Karpas-422 (cell line): ENCODE results near the gene SLC6A3. TPM values are rescaled to one million over a fixed set of nuclear protein-coding genes. Genes with fewer than 3 reads are reported as not detected.
A peak's percentile ranks its signal among the peaks of the same experiment; 100 is the strongest.

Experiments
- DNase-seq: peaks from one replicate; pipeline ENCODE4 v3.0.0-alpha.2; 2015
- H2AFZ ChIP-seq: fragments of 200-600 bp; sonication (generic); 2 replicates; pipeline ENCODE4 v1.6.1; 2014; ENCODE audit warnings: antibody characterized with exemption, low read length, mixed read lengths
- H3K27ac ChIP-seq: fragments of 200-600 bp; sonication (generic); 2 replicates; pipeline ENCODE4 v1.5.1; 2014; ENCODE audit warnings: mild to moderate bottlenecking, low read length, moderate library complexity
- H3K27me3 ChIP-seq: fragments of 200-600 bp; sonication (generic); 2 replicates; pipeline ENCODE4 v1.6.1; 2014; ENCODE audit warnings: low read length, mixed read lengths
- H3K36me3 ChIP-seq: fragments of 200-600 bp; sonication (generic); 2 replicates; pipeline ENCODE4 v1.6.1; 2014; ENCODE audit warnings: low read length, mixed read lengths; ENCODE audit not compliant: insufficient read depth
- H3K4me1 ChIP-seq: fragments of 200-600 bp; sonication (generic); 2 replicates; pipeline ENCODE4 v1.6.1; 2014; ENCODE audit warnings: mild to moderate bottlenecking, low read length, mixed read lengths
- H3K4me2 ChIP-seq: fragments of 200-600 bp; sonication (generic); 2 replicates; pipeline ENCODE4 v1.6.1; 2014; ENCODE audit warnings: low read length, low read depth, mild to moderate bottlenecking; ENCODE audit not compliant: poor library complexity, severe bottlenecking
- H3K4me3 ChIP-seq: fragments of 200-600 bp; sonication (generic); 2 replicates; pipeline ENCODE4 v1.5.1; 2014; ENCODE audit warnings: mild to moderate bottlenecking, antibody characterized with exemption, low read length, mixed read lengths
- H3K79me2 ChIP-seq: fragments of 200-600 bp; sonication (generic); 2 replicates; pipeline ENCODE4 v1.6.1; 2014; ENCODE audit warnings: mild to moderate bottlenecking, low read length, mixed read lengths
- H3K9ac ChIP-seq: fragments of 200-600 bp; sonication (generic); 2 replicates; pipeline ENCODE4 v1.6.0; 2014; ENCODE audit warnings: low read length
- H3K9me2 ChIP-seq: fragments of 200-600 bp; sonication (generic), shearing (Covaris generic); replicated peaks from 2 replicates; pipeline ENCODE4 v1.6.0; 2014; ENCODE audit warnings: mild to moderate bottlenecking, low read length, moderate library complexity; ENCODE audit not compliant: insufficient read depth
- H3K9me3 ChIP-seq: fragments of 300-700, 200-600 bp; sonication (generic); 2 replicates; pipeline ENCODE4 v1.6.1; 2014; ENCODE audit warnings: low read length, mixed read lengths
- H4K20me1 ChIP-seq: fragments of 200-600 bp; sonication (generic); 2 replicates; pipeline ENCODE4 v1.6.1; 2014; ENCODE audit warnings: mild to moderate bottlenecking, antibody characterized with exemption, low read length, low read depth; ENCODE audit not compliant: insufficient read depth
- total RNA-seq: library from RNA; depleted of rRNA; stranded (reverse); fragments of >200 nt; shearing (Covaris generic); gene quantifications from 2 replicates; pipeline ENCODE4 v1.2.3, GENCODE V29; 2014; ENCODE audit warnings: low replicate concordance

Gene SLC6A3
- total RNA-seq, 1 experiment from 2014 or later, result not detected

- no peaks in the 10 kb centered on the region for H3K9me3 ChIP-seq
- H3K36me3 ChIP-seq, result no peaks in the 10 kb centered on the region
- no peak overlapping the region for H3K27ac ChIP-seq
- no peaks in the 10 kb centered on the region for H3K79me2 ChIP-seq
- peak; percentile 91 for DNase-seq
- peak overlapping the region; percentile 89 for H2AFZ ChIP-seq
- peak overlapping the region; percentile 91 for H3K4me2 ChIP-seq
- peak overlapping the region; percentile 81 for H3K4me3 ChIP-seq
- H3K9ac ChIP-seq, result peak overlapping the region; percentile 70
- H3K4me1 ChIP-seq, result peaks cover 18% of the 10 kb centered on the region
- H3K9me2 ChIP-seq, result no peaks in the 10 kb centered on the region
- H3K27me3 ChIP-seq, result no peaks in the 10 kb centered on the region
- no peaks in the 10 kb centered on the region for H4K20me1 ChIP-seq
Observed at GRCh38 chr5:1385395-1386273, 59.6 kb downstream of the SLC6A3 start.

- Histone ChIP-seq H3K4me2 (no peak overlapping the region), H3K4me1 (peaks cover 18% of the 10 kb centered on the region), H3K9ac (no peak overlapping the region), H3K27me3 (no peaks in the 10 kb centered on the region), H3K9me3 (no peaks in the 10 kb centered on the region), H4K20me1 (no peaks in the 10 kb centered on the region), H3K27ac (no peak overlapping the region), H3K36me3 (no peaks in the 10 kb centered on the region), H3K9me2 (no peaks in the 10 kb centered on the region), H2AFZ (no peak overlapping the region), H3K79me2 (no peaks in the 10 kb centered on the region), H3K4me3 (no peak overlapping the region)
- DNase-seq, result no peak
Observed at GRCh38 chr5:1384521-1384920, 60.7 kb downstream of the SLC6A3 start.

GRCh38 chr5:1383886-1384401 lies 61.3 kb downstream of the SLC6A3 start:
- Histone ChIP-seq H3K4me2 (no peak overlapping the region), H3K27ac (no peak overlapping the region), H3K36me3 (no peaks in the 10 kb centered on the region), H3K27me3 (no peaks in the 10 kb centered on the region), H3K9me3 (no peaks in the 10 kb centered on the region), H3K9me2 (no peaks in the 10 kb centered on the region), H3K79me2 (no peaks in the 10 kb centered on the region), H4K20me1 (no peaks in the 10 kb centered on the region), H3K4me1 (peaks cover 18% of the 10 kb centered on the region), H3K4me3 (no peak overlapping the region), H3K9ac (no peak overlapping the region), H2AFZ (no peak overlapping the region)
- DNase-seq, result no peak

GRCh38 chr5:1383344-1383743 lies 61.9 kb downstream of the SLC6A3 start:
- H3K9ac ChIP-seq, result no peak overlapping the region
- H3K27ac ChIP-seq, result no peak overlapping the region
- no peaks in the 10 kb centered on the region for H3K36me3 ChIP-seq
- no peak overlapping the region for H3K4me3 ChIP-seq
- H4K20me1 ChIP-seq, result no peaks in the 10 kb centered on the region
- H3K79me2 ChIP-seq, result no peaks in the 10 kb centered on the region
- no peaks in the 10 kb centered on the region for H3K27me3 ChIP-seq
- no peaks in the 10 kb centered on the region for H3K9me3 ChIP-seq
- H3K9me2 ChIP-seq, result no peaks in the 10 kb centered on the region
- peaks cover 18% of the 10 kb centered on the region for H3K4me1 ChIP-seq
- no peak overlapping the region for H2AFZ ChIP-seq
- no peak for DNase-seq
- H3K4me2 ChIP-seq, result no peak overlapping the region

GRCh38 chr5:1382248-1382700 lies 63.0 kb downstream of the SLC6A3 start:
- no peak overlapping the region for H3K27ac ChIP-seq
- H3K9me3 ChIP-seq, result no peaks in the 10 kb centered on the region
- no peak overlapping the region for H3K4me2 ChIP-seq
- H3K4me3 ChIP-seq, result no peak overlapping the region
- H3K79me2 ChIP-seq, result no peaks in the 10 kb centered on the region
- no peak for DNase-seq
- H3K9me2 ChIP-seq, result no peaks in the 10 kb centered on the region
- H3K27me3 ChIP-seq, result no peaks in the 10 kb centered on the region
- H3K9ac ChIP-seq, result no peak overlapping the region
- no peak overlapping the region for H2AFZ ChIP-seq
- H3K4me1 ChIP-seq, result peaks cover 18% of the 10 kb centered on the region
- H4K20me1 ChIP-seq, result no peaks in the 10 kb centered on the region
- H3K36me3 ChIP-seq, result no peaks in the 10 kb centered on the region

- H3K9me3 ChIP-seq, result no peaks in the 10 kb centered on the region
Observed at GRCh38 chr5:1381370-1382247, 63.6 kb downstream of the SLC6A3 start.

GRCh38 chr5:1380910-1381309 lies 64.3 kb downstream of the SLC6A3 start:
- no peaks in the 10 kb centered on the region for H3K27me3 ChIP-seq
- no peak overlapping the region for H3K4me2 ChIP-seq
- no peak overlapping the region for H2AFZ ChIP-seq
- no peak overlapping the region for H3K27ac ChIP-seq
- H3K9ac ChIP-seq, result no peak overlapping the region
- no peak for DNase-seq
- peaks cover 7% of the 10 kb centered on the region for H3K4me1 ChIP-seq
- H3K79me2 ChIP-seq, result no peaks in the 10 kb centered on the region
- H4K20me1 ChIP-seq, result no peaks in the 10 kb centered on the region
- no peaks in the 10 kb centered on the region for H3K9me2 ChIP-seq
- H3K4me3 ChIP-seq, result no peak overlapping the region
- H3K9me3 ChIP-seq, result no peaks in the 10 kb centered on the region
- no peaks in the 10 kb centered on the region for H3K36me3 ChIP-seq

More at GRCh38 chr5:1381370-1382247, 63.6 kb downstream of the SLC6A3 start:
- no peaks in the 10 kb centered on the region for H3K27me3 ChIP-seq
- H2AFZ ChIP-seq, result no peak overlapping the region
- H3K9ac ChIP-seq, result no peak overlapping the region
- DNase-seq, result no peak
- H3K27ac ChIP-seq, result no peak overlapping the region
- H3K9me2 ChIP-seq, result no peaks in the 10 kb centered on the region
- no peak overlapping the region for H3K4me3 ChIP-seq
- no peak overlapping the region for H3K4me2 ChIP-seq
- H3K4me1 ChIP-seq, result peaks cover 14% of the 10 kb centered on the region
- H3K79me2 ChIP-seq, result no peaks in the 10 kb centered on the region
- H3K36me3 ChIP-seq, result no peaks in the 10 kb centered on the region
- H4K20me1 ChIP-seq, result no peaks in the 10 kb centered on the region
